Measurements from ENCODE around the gene FGF6.

Gene FGF6

DNA sequence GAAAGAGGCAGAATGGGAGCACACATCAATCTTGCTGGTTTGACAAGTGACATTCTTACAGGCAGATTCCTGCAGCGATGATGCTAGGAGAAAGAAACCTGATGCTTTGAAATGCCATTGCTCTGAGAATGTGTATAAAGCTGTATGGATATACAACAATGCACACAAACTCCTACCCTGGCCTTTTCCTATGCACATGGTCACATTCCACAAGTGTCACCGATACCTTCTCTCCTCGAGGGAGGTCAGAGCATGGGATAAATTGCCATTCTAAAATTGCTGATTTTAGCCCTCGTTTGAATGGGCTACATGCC lies 11.9 kb downstream of the FGF6 start:
- H3K9ac ChIP-seq (ENCODE audit: low read length), result no peak overlapping the region
- no CpG with 5 or more reads among the region's 4 CpGs for WGBS (ENCODE audit: extremely low coverage, insufficient coverage, low lambda C conversion rate)
- no peak for DNase-seq
- H3K79me2 ChIP-seq (ENCODE audit: control insufficient read depth, insufficient read depth, low read length), result no peaks in the 10 kb centered on the region
- no peak overlapping the region for H3K4me2 ChIP-seq (ENCODE audit: low read length)
- H3K4ac ChIP-seq (ENCODE audit: low read depth, low read length), result no peak overlapping the region
- H2AK5ac ChIP-seq (ENCODE audit: low read length), result no peak overlapping the region
- no peaks in the 10 kb centered on the region for H3K79me1 ChIP-seq (ENCODE audit: low read length)
- H2BK120ac ChIP-seq (ENCODE audit: low read depth, low read length), result no peak overlapping the region
- no peaks in the 10 kb centered on the region for H3K4me1 ChIP-seq (ENCODE audit: control insufficient read depth, low read depth, low read length)
- no peak overlapping the region for H4K5ac ChIP-seq (ENCODE audit: low read length)
- no peaks in the 10 kb centered on the region for H3K36me3 ChIP-seq (ENCODE audit: control insufficient read depth, insufficient read depth, low read length)
- H2BK5ac ChIP-seq (ENCODE audit: low read length), result no peak overlapping the region
- no peak overlapping the region for H2BK15ac ChIP-seq (replicated peaks; ENCODE audit: low read depth)
- H3K27me3 ChIP-seq (ENCODE audit: insufficient read depth, low read length, poor library complexity), result no peaks in the 10 kb centered on the region
- no peak overlapping the region for H3K56ac ChIP-seq (ENCODE audit: low read length)
- H3K4me3 ChIP-seq (ENCODE audit: low read length), result no peak overlapping the region
- no peak overlapping the region for H3K18ac ChIP-seq (ENCODE audit: low read length)
- no peak overlapping the region for H4K8ac ChIP-seq (ENCODE audit: low read depth, low read length)
- H3K27ac ChIP-seq (ENCODE audit: low read depth, low read length), result no peak overlapping the region
- H3K23ac ChIP-seq (ENCODE audit: low read length), result no peak overlapping the region

DNA sequence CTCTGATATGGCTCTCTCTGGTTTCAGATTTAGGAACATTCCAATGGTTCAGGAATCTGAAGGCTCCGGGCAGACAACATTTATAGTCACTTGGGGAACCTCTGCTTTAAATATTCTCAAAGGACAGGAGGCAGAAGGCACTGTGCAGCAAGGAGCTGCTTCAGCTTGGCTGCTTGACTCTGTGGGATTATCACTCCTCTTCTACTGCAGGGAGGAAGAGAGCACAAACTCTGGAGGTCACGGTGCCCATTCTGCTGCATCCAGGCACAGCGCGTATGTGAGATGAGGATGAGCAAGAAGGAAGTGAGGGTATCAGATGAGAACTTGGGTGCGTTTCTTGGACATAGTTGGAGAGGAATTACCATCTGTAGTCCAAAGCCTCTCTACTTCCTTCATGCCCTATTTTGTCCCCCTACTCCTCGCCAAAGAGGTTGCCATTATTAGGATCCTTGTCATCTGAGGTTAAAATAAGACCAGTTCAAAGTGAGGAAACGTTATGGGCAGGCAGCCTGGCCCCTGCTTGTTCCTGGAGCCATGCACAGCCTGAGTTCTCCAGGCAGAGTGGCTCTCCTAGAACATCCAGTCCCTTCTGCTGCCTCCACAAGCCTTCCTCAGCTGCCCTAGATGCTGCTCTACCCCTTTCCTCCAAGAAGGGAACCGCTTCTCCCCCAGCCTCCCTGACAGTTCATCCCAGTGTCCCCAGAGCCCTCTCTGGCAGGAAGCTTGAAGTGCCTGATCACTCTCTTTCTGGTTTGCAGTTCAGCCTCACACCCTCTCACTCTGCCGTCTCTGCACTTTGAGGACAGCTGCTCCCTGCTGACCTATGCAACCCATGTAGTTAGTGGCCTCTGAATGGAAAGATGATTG lies 12.5 kb downstream of the FGF6 start:
- H3K4me1 ChIP-seq (ENCODE audit: control insufficient read depth, low read depth, low read length), result no peaks in the 10 kb centered on the region
- no peak overlapping the region for H4K5ac ChIP-seq (ENCODE audit: low read length)
- H3K9ac ChIP-seq (ENCODE audit: low read length), result no peak overlapping the region
- H3K23ac ChIP-seq (ENCODE audit: low read length), result no peak overlapping the region
- no peaks in the 10 kb centered on the region for H3K36me3 ChIP-seq (ENCODE audit: control insufficient read depth, insufficient read depth, low read length)
- H3K4me3 ChIP-seq (ENCODE audit: low read length), result no peak overlapping the region
- H3K56ac ChIP-seq (ENCODE audit: low read length), result no peak overlapping the region
- no CpG with 5 or more reads among the region's 9 CpGs for WGBS (ENCODE audit: extremely low coverage, insufficient coverage, low lambda C conversion rate)
- H4K8ac ChIP-seq (ENCODE audit: low read depth, low read length), result no peak overlapping the region
- no peak overlapping the region for H2BK120ac ChIP-seq (ENCODE audit: low read depth, low read length)
- no peak overlapping the region for H3K27ac ChIP-seq (ENCODE audit: low read depth, low read length)
- peak; percentile 38 for DNase-seq
- H3K4ac ChIP-seq (ENCODE audit: low read depth, low read length), result no peak overlapping the region
- H3K79me1 ChIP-seq (ENCODE audit: low read length), result no peaks in the 10 kb centered on the region
- no peaks in the 10 kb centered on the region for H3K27me3 ChIP-seq (ENCODE audit: insufficient read depth, low read length, poor library complexity)
- H2AK5ac ChIP-seq (ENCODE audit: low read length), result no peak overlapping the region
- H3K18ac ChIP-seq (ENCODE audit: low read length), result no peak overlapping the region
- H2BK15ac ChIP-seq (replicated peaks; ENCODE audit: low read depth), result no peak overlapping the region
- H2BK5ac ChIP-seq (ENCODE audit: low read length), result no peak overlapping the region
- H3K79me2 ChIP-seq (ENCODE audit: control insufficient read depth, insufficient read depth, low read length), result no peaks in the 10 kb centered on the region
- no peak overlapping the region for H3K4me2 ChIP-seq (ENCODE audit: low read length)

DNA sequence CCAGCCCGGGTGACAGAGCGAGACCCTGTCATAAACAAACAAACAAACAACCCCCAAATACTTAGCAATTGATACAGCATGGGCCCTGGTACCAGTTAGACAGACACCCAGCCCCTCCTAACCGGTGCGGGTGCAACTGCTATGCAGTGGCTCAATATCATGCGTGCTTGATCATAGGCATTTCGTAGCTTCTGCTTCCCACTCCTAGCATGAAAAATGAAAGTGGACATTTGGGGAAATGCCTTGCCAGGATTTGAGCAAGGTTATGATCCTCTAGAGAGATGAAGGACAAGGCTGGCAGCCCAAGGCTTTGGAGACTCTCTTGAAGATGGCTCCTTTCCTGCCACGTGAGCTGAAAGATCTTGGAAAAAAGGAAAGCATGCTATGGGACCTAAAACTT lies 13.7 kb downstream of the FGF6 start:
- Histone ChIP-seq H3K56ac (ENCODE audit: low read length) (no peak overlapping the region), H4K8ac (ENCODE audit: low read depth, low read length) (no peak overlapping the region), H3K18ac (ENCODE audit: low read length) (no peak overlapping the region), H3K23ac (ENCODE audit: low read length) (no peak overlapping the region), H3K36me3 (ENCODE audit: control insufficient read depth, insufficient read depth, low read length) (no peaks in the 10 kb centered on the region), H4K5ac (ENCODE audit: low read length) (no peak overlapping the region), H2AK5ac (ENCODE audit: low read length) (no peak overlapping the region), H3K4me1 (ENCODE audit: control insufficient read depth, low read depth, low read length) (no peaks in the 10 kb centered on the region), H3K79me1 (ENCODE audit: low read length) (no peaks in the 10 kb centered on the region), H3K4ac (ENCODE audit: low read depth, low read length) (no peak overlapping the region), H2BK120ac (ENCODE audit: low read depth, low read length) (no peak overlapping the region), H2BK5ac (ENCODE audit: low read length) (no peak overlapping the region), H3K79me2 (ENCODE audit: control insufficient read depth, insufficient read depth, low read length) (no peaks in the 10 kb centered on the region), H3K27ac (ENCODE audit: low read depth, low read length) (no peak overlapping the region), H3K9ac (ENCODE audit: low read length) (no peak overlapping the region), H2BK15ac (replicated peaks; ENCODE audit: low read depth) (no peak overlapping the region), H3K4me3 (ENCODE audit: low read length) (no peak overlapping the region), H3K4me2 (ENCODE audit: low read length) (no peak overlapping the region), H3K27me3 (ENCODE audit: insufficient read depth, low read length, poor library complexity) (no peaks in the 10 kb centered on the region)
- DNase-seq, result no peak
- no CpG with 5 or more reads among the region's 7 CpGs for WGBS (ENCODE audit: extremely low coverage, insufficient coverage, low lambda C conversion rate)

DNA sequence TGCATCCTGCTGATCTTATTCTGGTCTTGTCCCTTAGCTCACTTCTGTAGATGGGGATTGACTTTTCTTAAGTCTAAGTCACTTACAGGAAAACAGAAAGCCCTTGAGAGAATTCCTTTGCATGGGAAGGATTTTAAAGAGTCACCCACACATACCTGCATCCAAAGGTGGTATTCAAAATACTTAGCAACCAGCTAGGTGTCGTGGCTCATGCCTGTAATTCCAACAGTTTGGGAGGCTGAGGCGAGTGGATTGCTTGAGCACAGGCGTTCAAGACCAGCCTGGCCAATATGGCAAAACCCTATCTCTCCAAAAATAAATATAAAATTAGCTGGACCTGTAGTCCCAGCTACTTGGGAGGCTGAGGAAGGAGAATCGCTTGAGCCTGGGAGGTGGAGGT lies 14.2 kb downstream of the FGF6 start:
- no peak overlapping the region for H3K27ac ChIP-seq (ENCODE audit: low read depth, low read length)
- no peak overlapping the region for H3K4me2 ChIP-seq (ENCODE audit: low read length)
- H3K18ac ChIP-seq (ENCODE audit: low read length), result no peak overlapping the region
- H3K4ac ChIP-seq (ENCODE audit: low read depth, low read length), result no peak overlapping the region
- H4K5ac ChIP-seq (ENCODE audit: low read length), result no peak overlapping the region
- no peak overlapping the region for H3K23ac ChIP-seq (ENCODE audit: low read length)
- no peak overlapping the region for H2BK15ac ChIP-seq (replicated peaks; ENCODE audit: low read depth)
- no peak overlapping the region for H3K56ac ChIP-seq (ENCODE audit: low read length)
- WGBS (ENCODE audit: extremely low coverage, insufficient coverage, low lambda C conversion rate), result no CpG with 5 or more reads among the region's 4 CpGs
- H3K4me3 ChIP-seq (ENCODE audit: low read length), result no peak overlapping the region
- H2AK5ac ChIP-seq (ENCODE audit: low read length), result no peak overlapping the region
- H3K79me2 ChIP-seq (ENCODE audit: control insufficient read depth, insufficient read depth, low read length), result no peaks in the 10 kb centered on the region
- no peaks in the 10 kb centered on the region for H3K27me3 ChIP-seq (ENCODE audit: insufficient read depth, low read length, poor library complexity)
- no peaks in the 10 kb centered on the region for H3K79me1 ChIP-seq (ENCODE audit: low read length)
- H2BK120ac ChIP-seq (ENCODE audit: low read depth, low read length), result no peak overlapping the region
- no peak overlapping the region for H2BK5ac ChIP-seq (ENCODE audit: low read length)
- H3K4me1 ChIP-seq (ENCODE audit: control insufficient read depth, low read depth, low read length), result no peaks in the 10 kb centered on the region
- no peak overlapping the region for H3K9ac ChIP-seq (ENCODE audit: low read length)
- H3K36me3 ChIP-seq (ENCODE audit: control insufficient read depth, insufficient read depth, low read length), result no peaks in the 10 kb centered on the region
- peak; percentile 59 for DNase-seq
- H4K8ac ChIP-seq (ENCODE audit: low read depth, low read length), result no peak overlapping the region

DNA sequence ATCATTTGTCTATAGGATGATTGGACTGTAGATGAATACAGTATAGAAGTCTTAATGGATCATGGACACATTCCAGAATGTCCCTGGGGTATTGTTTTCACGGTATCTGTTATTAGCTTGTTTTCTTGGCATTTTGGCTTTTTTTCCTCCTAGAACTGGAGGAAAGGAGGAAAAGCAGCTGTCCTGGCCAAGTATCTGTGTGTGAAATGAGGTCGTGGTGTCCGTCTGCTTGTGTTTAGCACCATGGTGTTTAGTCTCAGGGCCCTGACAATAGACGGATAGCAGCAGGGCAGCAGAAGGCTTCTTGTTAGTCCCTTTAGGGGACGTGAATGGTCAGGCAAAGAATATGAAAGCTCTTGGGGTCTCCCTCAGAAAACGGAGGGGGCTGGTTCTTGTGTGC lies 21.2 kb downstream of the FGF6 start:
- no peak overlapping the region for H3K56ac ChIP-seq (ENCODE audit: low read length)
- H3K4me1 ChIP-seq (ENCODE audit: control insufficient read depth, low read depth, low read length), result no peaks in the 10 kb centered on the region
- DNase-seq, result no peak
- no peak overlapping the region for H2BK120ac ChIP-seq (ENCODE audit: low read depth, low read length)
- H4K5ac ChIP-seq (ENCODE audit: low read length), result no peak overlapping the region
- H2BK5ac ChIP-seq (ENCODE audit: low read length), result no peak overlapping the region
- no peak overlapping the region for H3K18ac ChIP-seq (ENCODE audit: low read length)
- H3K36me3 ChIP-seq (ENCODE audit: control insufficient read depth, insufficient read depth, low read length), result no peaks in the 10 kb centered on the region
- H4K8ac ChIP-seq (ENCODE audit: low read depth, low read length), result no peak overlapping the region
- no peak overlapping the region for H3K4me3 ChIP-seq (ENCODE audit: low read length)
- H2AK5ac ChIP-seq (ENCODE audit: low read length), result no peak overlapping the region
- no peak overlapping the region for H3K4me2 ChIP-seq (ENCODE audit: low read length)
- no peak overlapping the region for H3K9ac ChIP-seq (ENCODE audit: low read length)
- no peak overlapping the region for H3K4ac ChIP-seq (ENCODE audit: low read depth, low read length)
- no peak overlapping the region for H3K23ac ChIP-seq (ENCODE audit: low read length)
- H3K27me3 ChIP-seq (ENCODE audit: insufficient read depth, low read length, poor library complexity), result no peaks in the 10 kb centered on the region
- no peak overlapping the region for H2BK15ac ChIP-seq (replicated peaks; ENCODE audit: low read depth)
- WGBS (ENCODE audit: extremely low coverage, insufficient coverage, low lambda C conversion rate), result no CpG with 5 or more reads among the region's 6 CpGs
- H3K79me1 ChIP-seq (ENCODE audit: low read length), result no peaks in the 10 kb centered on the region
- H3K27ac ChIP-seq (ENCODE audit: low read depth, low read length), result no peak overlapping the region
- no peaks in the 10 kb centered on the region for H3K79me2 ChIP-seq (ENCODE audit: control insufficient read depth, insufficient read depth, low read length)
